Esophagus squamous epithelium (tissue), 5 donors: ENCODE results near the gene SORCS1. TPM values are rescaled to one million over a fixed set of nuclear protein-coding genes. Genes with fewer than 3 reads are reported as not detected.

Experiments
- DNase-seq: peaks from one replicate; lab custom pipeline; 2025; lab: John Stamatoyannopoulos, UW
- H3K27ac ChIP-seq, 4 donors: fragments of 200-600 bp; sonication (generic); one replicate each; pipeline ENCODE4 v1.5.1; 2016 to 2019; ENCODE audit warnings: mild to moderate bottlenecking in 1 of 4
- H3K27me3 ChIP-seq, 4 donors: fragments of 200-600 bp; sonication (generic); 1 replicate in 3 of 4; 2 replicates in 1 of 4; pipeline versions ENCODE4 v1.5.1 to v1.6.0; 2017 to 2021; ENCODE audit warnings: antibody characterized with exemption in 1 of 4
- H3K36me3 ChIP-seq, 3 donors: fragments of 200-600 bp; sonication (generic); one replicate each; pipeline ENCODE4 v1.5.1; 2016 to 2019
- H3K4me1 ChIP-seq, 3 donors: fragments of 200-600 bp; sonication (generic); one replicate each; pipeline ENCODE4 v1.5.1; 2017 to 2019
- H3K4me3 ChIP-seq, 4 donors: fragments of 200-600 bp; sonication (generic); 1 replicate in 3 of 4; 2 replicates in 1 of 4; pipeline ENCODE4 v1.5.1; 2016 to 2019; ENCODE audit warnings: mild to moderate bottlenecking in 2 of 4, moderate library complexity in 1 of 4
- H3K9me3 ChIP-seq, 3 donors: fragments of 200-600 bp; sonication (generic); one replicate each; pipeline ENCODE4 v1.5.1; 2016 to 2019
- CTCF ChIP-seq, 6 experiments: fragments of 450-650 bp in 4 of 6; fragments of 200-600 bp in 2 of 6; sonication (generic) in 2 of 6; IDR thresholded peaks; one replicate each; pipeline ENCODE4 v1.5.1; 2016 to 2019; ENCODE audit warnings: antibody characterized with exemption in 6 of 6, mild to moderate bottlenecking in 4 of 6, moderate library complexity in 4 of 6
- POLR2A ChIP-seq, 4 donors: fragments of 450-650 bp; IDR thresholded peaks; one replicate each; pipeline ENCODE4 v1.6.1; 2017; ENCODE audit warnings: antibody characterized with exemption in 4 of 4, mild to moderate bottlenecking in 4 of 4, moderate library complexity in 3 of 4
- WGBS, 2 donors: methylation state at CpG; one replicate each; pipeline ENCODE4 v1.1.5; 2018; 5-methylcytosine and 5-hydroxymethylcytosine counted together
- intact Hi-C: fragments of 100-400 bp; cut with DNase I; formaldehyde crosslinking; loops from one replicate; pipeline ENCODE4 v1.15.0; 2022
- total RNA-seq, 4 donors: library from RNA; depleted of rRNA; stranded (reverse); fragments of >200 nt; gene quantifications; one replicate each; pipeline ENCODE4 v1.1.0, GENCODE V29; 2016
- donor health status: DM: yes; HTN: yes; CAD: no.

Gene SORCS1
- total RNA-seq, 4 donors from 2014 or later: 0.88 to 4.8 (median 1.4) TPM; not detected in 1

- intact Hi-C loops: no loop called here
- TF ChIP-seq CTCF (IDR thresholded peaks at IDR 0.05) (no peak), POLR2A (IDR thresholded peaks at IDR 0.05) (no peak)
- H3K27ac ChIP-seq: no peak overlapping the region
- peaks cover 0 to 12% (median 0%) of the 10 kb centered on the region in 3 donors for H3K9me3 ChIP-seq
- no peaks in the 10 kb centered on the region for H3K36me3 ChIP-seq
- H3K27me3 ChIP-seq: no peaks in the 10 kb centered on the region
- DNase-seq: no peak
- no peak overlapping the region for H3K4me3 ChIP-seq
- no peaks in the 10 kb centered on the region for H3K4me1 ChIP-seq
- WGBS, 2 donors: 70 to 80% methylated on average over 4 of the region's 4 CpGs
Measured at GRCh38 chr10:106956216-106956915, 208.1 kb downstream of the SORCS1 start.

- H3K4me3 ChIP-seq: no peak overlapping the region
- no peaks in the 10 kb centered on the region for H3K4me1 ChIP-seq
- 50 to 92% methylated on average over 1 to 5 of the region's 9 CpGs for WGBS, 2 donors
- no peak overlapping the region for H3K27ac ChIP-seq
- no peak for DNase-seq
- H3K36me3 ChIP-seq: no peaks in the 10 kb centered on the region
- TF ChIP-seq CTCF (IDR thresholded peaks at IDR 0.05) (no peak), POLR2A (IDR thresholded peaks at IDR 0.05) (no peak)
- H3K27me3 ChIP-seq: no peaks in the 10 kb centered on the region
- intact Hi-C loops: no loop called here
- H3K9me3 ChIP-seq: peaks cover 0 to 12% (median 0%) of the 10 kb centered on the region in 3 donors
Measured at GRCh38 chr10:106955133-106955532, 209.4 kb downstream of the SORCS1 start.

GRCh38 chr10:106952033-106952432 is 212.5 kb downstream of the SORCS1 start:
- Histone ChIP-seq H3K4me1 (no peaks in the 10 kb centered on the region), H3K9me3 (peaks cover 0 to 12% (median 0%) of the 10 kb centered on the region in 3 donors), H3K36me3 (no peaks in the 10 kb centered on the region), H3K4me3 (no peak overlapping the region), H3K27ac (no peak overlapping the region), H3K27me3 (no peaks in the 10 kb centered on the region)
- no peak for DNase-seq
- no peak for TF ChIP-seq CTCF (IDR thresholded peaks at IDR 0.05)
- no peak for TF ChIP-seq POLR2A (IDR thresholded peaks at IDR 0.05)
- intact Hi-C loops: no loop called here
- WGBS, 2 donors: 30 to 56% methylated on average over 1 of the region's 1 CpG

- no peak for TF ChIP-seq CTCF (IDR thresholded peaks at IDR 0.05)
- no peak for TF ChIP-seq POLR2A (IDR thresholded peaks at IDR 0.05)
- Histone ChIP-seq H3K4me1 (no peaks in the 10 kb centered on the region), H3K27me3 (no peaks in the 10 kb centered on the region), H3K4me3 (no peak overlapping the region), H3K27ac (no peak overlapping the region), H3K36me3 (no peaks in the 10 kb centered on the region), H3K9me3 (peaks cover 0 to 2% (median 0%) of the 10 kb centered on the region in 3 donors)
- intact Hi-C loops: no loop called here
- 47 to 64% methylated on average over 5 of the region's 5 CpGs for WGBS, 2 donors
- no peak for DNase-seq
Measured at GRCh38 chr10:106949680-106950478, 214.6 kb downstream of the SORCS1 start.

- intact Hi-C loops: no loop called here
- Histone ChIP-seq H3K4me3 (no peak overlapping the region), H3K27ac (no peak overlapping the region), H3K36me3 (no peaks in the 10 kb centered on the region), H3K4me1 (no peaks in the 10 kb centered on the region), H3K27me3 (no peaks in the 10 kb centered on the region), H3K9me3 (no peaks in the 10 kb centered on the region)
- TF ChIP-seq CTCF (IDR thresholded peaks at IDR 0.05) (no peak), POLR2A (IDR thresholded peaks at IDR 0.05) (no peak)
- DNase-seq: no peak
- WGBS, 2 donors: 74 to 92% methylated on average over 3 of the region's 3 CpGs
Measured at GRCh38 chr10:106947643-106948042, 216.9 kb downstream of the SORCS1 start.
